Measurements from ENCODE around the gene IL27RA.

DNA sequence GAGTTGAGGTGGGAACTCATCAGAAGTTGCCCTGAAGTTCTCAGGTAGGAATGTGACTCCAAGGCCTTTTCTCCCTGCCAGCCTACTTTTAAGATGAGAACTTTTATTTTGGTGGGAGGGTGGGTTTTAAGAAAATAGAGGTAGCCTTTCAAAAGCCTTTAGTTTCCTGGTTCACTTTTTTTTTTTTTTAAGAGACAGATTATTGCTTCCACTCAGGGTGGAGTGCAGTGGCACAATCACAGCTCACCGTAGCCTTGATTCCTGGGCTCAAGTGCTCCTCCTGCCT is 51.1 kb downstream of the IL27RA start:
- TF ChIP-seq POLR2A (IDR thresholded peaks at IDR 0.05; ENCODE audit: low read length) (no peak), GATA1 (IDR thresholded peaks at IDR 0.05; ENCODE audit: low read depth, low read length) (no peak)

Measured in erythroblast (primary cell).